ENCODE results near the gene PBX1.

The PBX1 gene

DNA sequence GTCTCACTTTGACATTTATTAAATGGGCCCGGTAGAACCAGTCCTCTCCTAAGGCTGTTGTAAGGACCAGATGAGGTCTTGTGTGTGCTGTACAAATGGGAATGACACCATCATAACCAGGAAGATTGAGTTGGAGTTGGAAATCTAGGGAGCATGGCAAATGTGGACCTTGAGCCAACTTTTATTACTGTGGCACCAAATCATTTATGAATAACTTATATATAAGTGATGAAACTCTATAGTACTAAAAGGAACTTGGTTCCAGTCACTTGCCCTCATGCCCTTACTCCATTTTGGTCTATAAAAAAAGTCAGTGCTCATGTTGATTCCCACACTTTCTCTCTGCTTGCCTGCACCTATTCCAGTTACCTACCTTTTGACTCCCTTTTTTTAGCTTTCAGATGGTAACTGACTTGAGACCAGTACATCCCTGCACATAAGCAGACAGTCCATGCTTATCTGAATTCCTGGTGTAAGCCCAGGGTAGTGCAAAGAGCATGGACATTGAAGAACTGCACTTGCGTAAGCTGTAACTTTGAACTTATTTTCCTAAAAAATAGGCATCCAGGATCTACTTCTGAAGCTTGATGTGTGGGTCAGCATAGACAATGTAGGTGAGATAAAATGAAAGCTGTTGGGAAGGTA, 210.6 kb downstream of the PBX1 start:
- no peaks in the 10 kb centered on the region for H3K9me2 ChIP-seq (replicated peaks; ENCODE audit: control insufficient read depth, low read length)
- H3K4me2 ChIP-seq (ENCODE audit: low read length) = no peak overlapping the region
- no peaks in the 10 kb centered on the region for H3F3A ChIP-seq (ENCODE audit: control insufficient read depth, insufficient read depth)
- H3K9me3 ChIP-seq (ENCODE audit: control insufficient read depth, insufficient read depth, low read length) = no peaks in the 10 kb centered on the region
- H3K27ac ChIP-seq (ENCODE audit: low read depth, low read length) = no peak overlapping the region
- H3K27me3 ChIP-seq (ENCODE audit: control insufficient read depth, low read length) = no peaks in the 10 kb centered on the region
- H3K4me3 ChIP-seq (ENCODE audit: low read length) = no peak overlapping the region
- TF ChIP-seq CTCF (IDR thresholded peaks at IDR 0.05; ENCODE audit: low read depth, low read length, poor library complexity, severe bottlenecking) (no peak), EZH2phosphoT487 (IDR thresholded peaks at IDR 0.05; ENCODE audit: borderline replicate concordance, low read length) (no peak)
- H3K4me1 ChIP-seq (ENCODE audit: control insufficient read depth, low read length) = no peaks in the 10 kb centered on the region
- H3K36me3 ChIP-seq (ENCODE audit: control insufficient read depth, low read length) = no peaks in the 10 kb centered on the region
- H4K20me1 ChIP-seq (ENCODE audit: control insufficient read depth, insufficient read depth, low read depth, low read length) = no peaks in the 10 kb centered on the region
- H3K79me2 ChIP-seq (ENCODE audit: control insufficient read depth, low read length) = no peaks in the 10 kb centered on the region

DNA sequence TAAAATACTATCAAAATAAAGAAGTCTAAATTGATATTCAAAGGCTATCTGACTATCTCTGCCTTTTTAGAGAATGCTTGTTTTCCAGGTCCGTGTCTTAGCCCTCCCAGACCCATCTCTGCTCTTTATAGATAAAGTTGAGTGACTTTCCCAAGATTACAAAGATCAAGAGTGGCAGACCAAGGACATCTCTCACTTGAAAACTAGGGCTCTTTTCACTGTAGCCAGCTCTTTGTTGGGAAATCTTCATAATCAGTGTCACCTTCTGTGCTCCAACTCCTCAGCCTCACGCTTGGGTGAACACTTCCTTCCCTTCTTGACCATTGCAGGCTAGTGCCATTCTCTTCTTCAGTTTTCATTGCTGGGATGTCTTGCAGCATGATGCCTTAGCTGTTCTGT, 211.1 kb downstream of the PBX1 start:
- H3K79me2 ChIP-seq (ENCODE audit: control insufficient read depth, low read length) = no peaks in the 10 kb centered on the region
- no peaks in the 10 kb centered on the region for H4K20me1 ChIP-seq (ENCODE audit: control insufficient read depth, insufficient read depth, low read depth, low read length)
- H3K4me1 ChIP-seq (ENCODE audit: control insufficient read depth, low read length) = no peaks in the 10 kb centered on the region
- no peaks in the 10 kb centered on the region for H3K9me3 ChIP-seq (ENCODE audit: control insufficient read depth, insufficient read depth, low read length)
- no peak overlapping the region for H3K4me3 ChIP-seq (ENCODE audit: low read length)
- no peaks in the 10 kb centered on the region for H3K9me2 ChIP-seq (replicated peaks; ENCODE audit: control insufficient read depth, low read length)
- H3K36me3 ChIP-seq (ENCODE audit: control insufficient read depth, low read length) = no peaks in the 10 kb centered on the region
- H3K27me3 ChIP-seq (ENCODE audit: control insufficient read depth, low read length) = no peaks in the 10 kb centered on the region
- H3K27ac ChIP-seq (ENCODE audit: low read depth, low read length) = no peak overlapping the region
- no peak for TF ChIP-seq CTCF (IDR thresholded peaks at IDR 0.05; ENCODE audit: low read depth, low read length, poor library complexity, severe bottlenecking)
- no peak for TF ChIP-seq EZH2phosphoT487 (IDR thresholded peaks at IDR 0.05; ENCODE audit: borderline replicate concordance, low read length)
- no peak overlapping the region for H3K4me2 ChIP-seq (ENCODE audit: low read length)
- H3F3A ChIP-seq (ENCODE audit: control insufficient read depth, insufficient read depth) = no peaks in the 10 kb centered on the region

DNA sequence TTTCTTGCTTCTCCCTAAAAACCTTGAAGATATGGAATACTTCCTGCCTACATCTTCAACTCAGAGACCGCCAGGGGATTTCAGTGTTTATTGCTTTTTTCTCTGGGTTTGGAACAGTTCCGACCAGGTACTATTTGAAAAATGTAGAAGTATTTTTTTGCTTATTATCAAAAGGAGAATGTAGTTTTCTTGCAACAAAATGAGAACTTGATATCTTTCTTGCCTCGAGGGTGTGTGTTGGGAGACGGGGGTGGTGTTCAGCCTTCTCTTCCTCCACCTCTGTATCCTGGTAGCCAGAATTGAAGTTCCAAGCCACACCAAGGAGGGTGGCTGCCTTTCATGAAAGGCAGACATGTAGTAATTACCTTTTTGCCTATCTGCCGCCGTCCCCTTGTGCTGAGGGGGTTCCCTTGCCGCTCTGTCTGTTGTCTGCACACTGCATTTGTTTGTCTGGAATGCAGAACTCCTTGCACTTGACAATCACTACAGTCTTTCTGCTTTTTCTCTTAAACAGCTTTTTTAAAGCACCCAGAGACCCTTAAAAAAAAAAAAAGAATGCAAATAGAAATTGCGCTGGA, 212.1 kb downstream of the PBX1 start:
- Histone ChIP-seq H4K20me1 (ENCODE audit: control insufficient read depth, insufficient read depth, low read depth, low read length) (no peaks in the 10 kb centered on the region), H3K79me2 (ENCODE audit: control insufficient read depth, low read length) (no peaks in the 10 kb centered on the region), H3K36me3 (ENCODE audit: control insufficient read depth, low read length) (no peaks in the 10 kb centered on the region), H3K27ac (ENCODE audit: low read depth, low read length) (no peak overlapping the region), H3F3A (ENCODE audit: control insufficient read depth, insufficient read depth) (no peaks in the 10 kb centered on the region), H3K4me2 (ENCODE audit: low read length) (no peak overlapping the region), H3K9me3 (ENCODE audit: control insufficient read depth, insufficient read depth, low read length) (no peaks in the 10 kb centered on the region), H3K4me1 (ENCODE audit: control insufficient read depth, low read length) (no peaks in the 10 kb centered on the region), H3K9me2 (replicated peaks; ENCODE audit: control insufficient read depth, low read length) (no peaks in the 10 kb centered on the region), H3K4me3 (ENCODE audit: low read length) (no peak overlapping the region), H3K27me3 (ENCODE audit: control insufficient read depth, low read length) (no peaks in the 10 kb centered on the region)
- TF ChIP-seq EZH2phosphoT487 (IDR thresholded peaks at IDR 0.05; ENCODE audit: borderline replicate concordance, low read length) = no peak
- no peak for TF ChIP-seq CTCF (IDR thresholded peaks at IDR 0.05; ENCODE audit: low read depth, low read length, poor library complexity, severe bottlenecking)

Data from DOHH2 (cell line).